ENCODE measurements around the gene MSGN1. TPM values are rescaled to one million over a fixed set of nuclear protein-coding genes. Genes with fewer than 3 reads are reported as not detected.

The MSGN1 gene
- total RNA-seq, 1 experiment from 2014 or later, result not detected

DNA sequence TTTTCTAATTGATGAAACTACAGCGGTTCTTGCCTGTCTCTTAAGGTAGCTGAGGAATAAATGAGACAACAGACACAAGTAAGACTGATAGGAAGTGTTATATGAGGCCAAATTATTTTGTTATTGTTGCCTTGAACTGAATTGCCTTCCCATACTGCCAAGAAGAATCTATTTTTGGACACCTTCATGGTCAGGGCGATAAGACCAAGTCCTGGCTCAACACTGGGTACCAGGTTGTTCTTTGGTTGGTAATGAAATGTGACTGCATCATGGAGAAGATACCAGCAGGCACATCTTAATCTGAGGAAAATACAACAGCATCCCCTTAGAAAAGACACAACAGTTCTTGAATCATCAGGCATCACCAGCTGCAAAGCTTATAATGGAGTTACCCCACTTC lies 23.7 kb downstream of the MSGN1 start:
- ATAC-seq (no peak), DNase-seq (ENCODE audit: low read depth, low spot score) (no peak)
- ChIA-PET POLR2A (no interaction called here), CTCF (no interaction called here), RAD21 (ENCODE audit: low non-redundant PET in 1 of 2, low total read pairs in 2 of 2, uncharacterized antibody in 2 of 2, unreplicated experiment in 2 of 2) (no interaction called here)
- H3K4me2 ChIP-seq (ENCODE audit: low read length), result no peak overlapping the region
- no peaks in the 10 kb centered on the region for H3K27me3 ChIP-seq (ENCODE audit: insufficient read depth, low read length)
- H2AFZ ChIP-seq (ENCODE audit: low read depth, low read length, poor library complexity, severe bottlenecking), result no peak overlapping the region
- no peaks in the 10 kb centered on the region for H3K9me2 ChIP-seq (ENCODE audit: insufficient read depth)
- H4K20me1 ChIP-seq (ENCODE audit: insufficient read depth), result no peaks in the 10 kb centered on the region
- no peaks in the 10 kb centered on the region for H3K36me3 ChIP-seq (ENCODE audit: control insufficient read depth in 1 of 2, insufficient read depth in 2 of 2, low read length in 2 of 2)
- H3K4me1 ChIP-seq (ENCODE audit: control insufficient read depth in 1 of 2, insufficient read depth in 2 of 2, low read length in 2 of 2), result no peaks in the 10 kb centered on the region
- intact Hi-C loops (cut with micrococcal nuclease), result no loop called here
- H3K4me3 ChIP-seq (replicated peaks in 1 of 2; ENCODE audit: low read depth in 1 of 2, low read length in 2 of 2), result no peak overlapping the region
- H3K9ac ChIP-seq (ENCODE audit: low read length), result no peak overlapping the region
- H3K27ac ChIP-seq (ENCODE audit: low read depth, low read length), result no peak overlapping the region
- no peaks in the 10 kb centered on the region for H3K79me2 ChIP-seq (ENCODE audit: insufficient read depth, low read length)
- no peaks in the 10 kb centered on the region for H3K9me3 ChIP-seq (ENCODE audit: control insufficient read depth in 1 of 2, insufficient read depth in 1 of 2, low read depth in 1 of 2, low read length in 2 of 2)
- no TSS peak for BruUV-seq (replicated peaks)
- TF ChIP-seq YY1 (IDR thresholded peaks at IDR 0.05; ENCODE audit: extremely low read depth, insufficient replicate concordance, low read depth, low read length) (no peak), RAD21 (IDR thresholded peaks at IDR 0.05; ENCODE audit: low read depth) (no peak), EZH2phosphoT487 (IDR thresholded peaks at IDR 0.05; ENCODE audit: borderline replicate concordance) (no peak), ELF1 (IDR thresholded peaks at IDR 0.05; ENCODE audit: borderline replicate concordance, low read depth) (no peak), TCF7L2 (IDR thresholded peaks at IDR 0.05; ENCODE audit: borderline replicate concordance, extremely low read depth, insufficient read depth, insufficient read length) (no peak), SIN3A (IDR thresholded peaks at IDR 0.05; ENCODE audit: low read depth) (no peak), ZFX (IDR thresholded peaks at IDR 0.05) (no peak), CEBPB (IDR thresholded peaks at IDR 0.05; ENCODE audit: low read depth) (no peak), POLR2AphosphoS5 (IDR thresholded peaks at IDR 0.05; ENCODE audit: low read depth, low read length) (no peak)
- TF ChIP-seq, protein P1, sequence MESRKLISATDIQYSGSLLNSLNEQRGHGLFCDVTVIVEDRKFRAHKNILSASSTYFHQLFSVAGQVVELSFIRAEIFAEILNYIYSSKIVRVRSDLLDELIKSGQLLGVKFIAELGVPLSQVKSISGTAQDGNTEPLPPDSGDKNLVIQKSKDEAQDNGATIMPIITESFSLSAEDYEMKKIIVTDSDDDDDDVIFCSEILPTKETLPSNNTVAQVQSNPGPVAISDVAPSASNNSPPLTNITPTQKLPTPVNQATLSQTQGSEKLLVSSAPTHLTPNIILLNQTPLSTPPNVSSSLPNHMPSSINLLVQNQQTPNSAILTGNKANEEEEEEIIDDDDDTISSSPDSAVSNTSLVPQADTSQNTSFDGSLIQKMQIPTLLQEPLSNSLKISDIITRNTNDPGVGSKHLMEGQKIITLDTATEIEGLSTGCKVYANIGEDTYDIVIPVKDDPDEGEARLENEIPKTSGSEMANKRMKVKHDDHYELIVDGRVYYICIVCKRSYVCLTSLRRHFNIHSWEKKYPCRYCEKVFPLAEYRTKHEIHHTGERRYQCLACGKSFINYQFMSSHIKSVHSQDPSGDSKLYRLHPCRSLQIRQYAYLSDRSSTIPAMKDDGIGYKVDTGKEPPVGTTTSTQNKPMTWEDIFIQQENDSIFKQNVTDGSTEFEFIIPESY (IDR thresholded peaks at IDR 0.05; ENCODE audit: extremely low read depth, insufficient replicate concordance, low read length), result no peak
- TF ChIP-seq, protein P2, sequence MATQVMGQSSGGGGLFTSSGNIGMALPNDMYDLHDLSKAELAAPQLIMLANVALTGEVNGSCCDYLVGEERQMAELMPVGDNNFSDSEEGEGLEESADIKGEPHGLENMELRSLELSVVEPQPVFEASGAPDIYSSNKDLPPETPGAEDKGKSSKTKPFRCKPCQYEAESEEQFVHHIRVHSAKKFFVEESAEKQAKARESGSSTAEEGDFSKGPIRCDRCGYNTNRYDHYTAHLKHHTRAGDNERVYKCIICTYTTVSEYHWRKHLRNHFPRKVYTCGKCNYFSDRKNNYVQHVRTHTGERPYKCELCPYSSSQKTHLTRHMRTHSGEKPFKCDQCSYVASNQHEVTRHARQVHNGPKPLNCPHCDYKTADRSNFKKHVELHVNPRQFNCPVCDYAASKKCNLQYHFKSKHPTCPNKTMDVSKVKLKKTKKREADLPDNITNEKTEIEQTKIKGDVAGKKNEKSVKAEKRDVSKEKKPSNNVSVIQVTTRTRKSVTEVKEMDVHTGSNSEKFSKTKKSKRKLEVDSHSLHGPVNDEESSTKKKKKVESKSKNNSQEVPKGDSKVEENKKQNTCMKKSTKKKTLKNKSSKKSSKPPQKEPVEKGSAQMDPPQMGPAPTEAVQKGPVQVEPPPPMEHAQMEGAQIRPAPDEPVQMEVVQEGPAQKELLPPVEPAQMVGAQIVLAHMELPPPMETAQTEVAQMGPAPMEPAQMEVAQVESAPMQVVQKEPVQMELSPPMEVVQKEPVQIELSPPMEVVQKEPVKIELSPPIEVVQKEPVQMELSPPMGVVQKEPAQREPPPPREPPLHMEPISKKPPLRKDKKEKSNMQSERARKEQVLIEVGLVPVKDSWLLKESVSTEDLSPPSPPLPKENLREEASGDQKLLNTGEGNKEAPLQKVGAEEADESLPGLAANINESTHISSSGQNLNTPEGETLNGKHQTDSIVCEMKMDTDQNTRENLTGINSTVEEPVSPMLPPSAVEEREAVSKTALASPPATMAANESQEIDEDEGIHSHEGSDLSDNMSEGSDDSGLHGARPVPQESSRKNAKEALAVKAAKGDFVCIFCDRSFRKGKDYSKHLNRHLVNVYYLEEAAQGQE (IDR thresholded peaks at IDR 0.05; ENCODE audit: low read depth), result no peak
- TF ChIP-seq, protein P3, sequence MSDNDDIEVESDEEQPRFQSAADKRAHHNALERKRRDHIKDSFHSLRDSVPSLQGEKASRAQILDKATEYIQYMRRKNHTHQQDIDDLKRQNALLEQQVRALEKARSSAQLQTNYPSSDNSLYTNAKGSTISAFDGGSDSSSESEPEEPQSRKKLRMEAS (IDR thresholded peaks at IDR 0.05), result no peak
- TF ChIP-seq, protein P4, sequence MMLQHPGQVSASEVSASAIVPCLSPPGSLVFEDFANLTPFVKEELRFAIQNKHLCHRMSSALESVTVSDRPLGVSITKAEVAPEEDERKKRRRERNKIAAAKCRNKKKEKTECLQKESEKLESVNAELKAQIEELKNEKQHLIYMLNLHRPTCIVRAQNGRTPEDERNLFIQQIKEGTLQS (IDR thresholded peaks at IDR 0.05), result no peak

Data from HCT116 (cell line).